Ovary (tissue), 3 donors: ENCODE measurements around the gene GRIA4.

Source experiments
- EP300 ChIP-seq: sonication (generic); formaldehyde crosslinking; IDR thresholded peaks from one replicate; pipeline ENCODE4 v1.6.1; 2017; ENCODE audit warnings: antibody characterized with exemption
- POLR2A ChIP-seq: fragments of 450-650 bp; IDR thresholded peaks from one replicate; pipeline ENCODE4 v1.6.1; 2017; ENCODE audit warnings: antibody characterized with exemption, mild to moderate bottlenecking, moderate library complexity
- TF ChIP-seq, protein P1 (sequence below), 3 donors: fragments of 450-650 bp in 2 of 3; fragments of 200-600 bp in 1 of 3; IDR thresholded peaks; one replicate each; pipeline versions ENCODE4 v1.5.1 to v1.8.0; 2016 to 2022; ENCODE audit warnings: antibody characterized with exemption in 3 of 3, mild to moderate bottlenecking in 1 of 3
- donor health status: DM: no; HTN: no; CAD: no.

DNA sequence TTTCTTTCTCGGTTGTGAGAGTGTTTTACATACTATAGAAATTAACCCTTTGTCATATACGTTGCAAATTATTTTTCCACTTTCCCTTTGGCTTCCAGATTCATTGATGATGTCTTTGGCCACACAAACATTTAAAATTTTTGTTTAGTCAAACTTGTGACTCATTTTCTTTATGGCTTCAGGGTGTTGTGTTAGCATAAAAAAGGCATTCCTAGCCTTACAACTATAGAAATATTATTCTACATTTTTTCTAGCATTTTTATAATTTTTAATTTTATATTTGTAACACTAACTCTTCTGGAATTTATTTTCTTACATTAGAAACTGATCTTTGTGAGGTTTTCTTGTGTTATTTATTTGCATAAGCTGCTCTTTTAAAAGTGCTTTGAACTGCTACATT lies 12.1 kb downstream of the GRIA4 start:
- TF ChIP-seq, protein P1, sequence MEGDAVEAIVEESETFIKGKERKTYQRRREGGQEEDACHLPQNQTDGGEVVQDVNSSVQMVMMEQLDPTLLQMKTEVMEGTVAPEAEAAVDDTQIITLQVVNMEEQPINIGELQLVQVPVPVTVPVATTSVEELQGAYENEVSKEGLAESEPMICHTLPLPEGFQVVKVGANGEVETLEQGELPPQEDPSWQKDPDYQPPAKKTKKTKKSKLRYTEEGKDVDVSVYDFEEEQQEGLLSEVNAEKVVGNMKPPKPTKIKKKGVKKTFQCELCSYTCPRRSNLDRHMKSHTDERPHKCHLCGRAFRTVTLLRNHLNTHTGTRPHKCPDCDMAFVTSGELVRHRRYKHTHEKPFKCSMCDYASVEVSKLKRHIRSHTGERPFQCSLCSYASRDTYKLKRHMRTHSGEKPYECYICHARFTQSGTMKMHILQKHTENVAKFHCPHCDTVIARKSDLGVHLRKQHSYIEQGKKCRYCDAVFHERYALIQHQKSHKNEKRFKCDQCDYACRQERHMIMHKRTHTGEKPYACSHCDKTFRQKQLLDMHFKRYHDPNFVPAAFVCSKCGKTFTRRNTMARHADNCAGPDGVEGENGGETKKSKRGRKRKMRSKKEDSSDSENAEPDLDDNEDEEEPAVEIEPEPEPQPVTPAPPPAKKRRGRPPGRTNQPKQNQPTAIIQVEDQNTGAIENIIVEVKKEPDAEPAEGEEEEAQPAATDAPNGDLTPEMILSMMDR (IDR thresholded peaks at IDR 0.05) = no peak
- TF ChIP-seq POLR2A (no peak), EP300 (no peak)
